IMR-90 (cell line): ENCODE measurements around the gene PHF14. TPM values are rescaled to one million over a fixed set of nuclear protein-coding genes. Genes with fewer than 3 reads are reported as not detected.

ENCODE experiments used
- ATAC-seq: fragments of 200-7000 bp; cut with Tn5 transposase; 2 replicates; pipeline ENCODE4 v1.9.1; 2020; ENCODE audit warnings: low read depth, mild to moderate bottlenecking, moderate library complexity
- BruUV-seq: library from RNA; stranded (reverse); fragments of 400-500 nt; replicated peaks from 2 replicates; lab custom pipeline; 2021; lab: Mats Ljungman, UMichigan
- CTCF ChIA-PET: fragments of 300-600 bp; formaldehyde crosslinking; extraction: SDS; loops from one replicate; lab custom pipeline; 2021; ENCODE audit warnings: antibody characterized with exemption; lab: Yijun Ruan, JAX
- POLR2A ChIA-PET: fragments of 300-600 bp; sonication (Branson Sonifier 250); formaldehyde crosslinking; loops from one replicate; lab custom pipeline; 2022; ENCODE audit warnings: antibody characterized with exemption; ENCODE audit not compliant: unreplicated experiment; lab: Charles Lee
- DNase-seq: peaks from one replicate; pipeline ENCODE4 v3.0.0; 2013
- H2AFZ ChIP-seq: replicated peaks from 2 replicates; pipeline ENCODE3; 2013; ENCODE audit warnings: low read length, mild to moderate bottlenecking; ENCODE audit not compliant: poor library complexity
- H2AK5ac ChIP-seq: 2 replicates; pipeline ENCODE4 v1.6.1; 2013; ENCODE audit warnings: low read depth, low read length, inconsistent platforms
- H2AK9ac ChIP-seq: replicated peaks from 2 replicates; pipeline ENCODE3; 2013; ENCODE audit warnings: mild to moderate bottlenecking, low read depth, low read length, moderate library complexity; ENCODE audit not compliant: poor library complexity
- H2BK120ac ChIP-seq: 2 replicates; pipeline ENCODE4 v1.6.1; 2013; ENCODE audit warnings: low read depth, low read length, inconsistent platforms
- H2BK15ac ChIP-seq: 3 replicates; pipeline ENCODE4 v1.6.1; 2013; ENCODE audit warnings: low read depth, low read length, inconsistent platforms
- H2BK20ac ChIP-seq: 2 replicates; pipeline ENCODE4 v1.6.1; 2013; ENCODE audit warnings: low read depth, mild to moderate bottlenecking, inconsistent platforms, low read length, moderate library complexity
- H2BK5ac ChIP-seq: 2 replicates; pipeline ENCODE4 v1.6.1; 2013; ENCODE audit warnings: mild to moderate bottlenecking, low read depth, low read length, inconsistent platforms; ENCODE audit not compliant: poor library complexity, severe bottlenecking
- H3K14ac ChIP-seq: replicated peaks from 2 replicates; pipeline ENCODE4 v1.6.1; 2013; ENCODE audit warnings: low read depth, low read length, inconsistent platforms
- H3K18ac ChIP-seq: 2 replicates; pipeline ENCODE4 v1.6.1; 2013; ENCODE audit warnings: low read depth, low read length, control low read depth
- H3K23ac ChIP-seq: 2 replicates; pipeline ENCODE4 v1.6.1; 2013; ENCODE audit warnings: low read depth, low read length, inconsistent platforms
- H3K27ac ChIP-seq: 2 replicates; pipeline ENCODE4 v1.5.1; 2013; ENCODE audit warnings: mild to moderate bottlenecking, control low read depth, low read length; ENCODE audit not compliant: insufficient read depth
- H3K27me3 ChIP-seq: 2 replicates; pipeline ENCODE4 v1.6.1; 2013; ENCODE audit warnings: low read length; ENCODE audit not compliant: control insufficient read depth, insufficient read depth
- H3K36me3 ChIP-seq: 2 replicates; pipeline ENCODE4 v1.6.1; 2013; ENCODE audit warnings: low read length, mixed read lengths; ENCODE audit not compliant: control insufficient read depth, insufficient read depth
- H3K4ac ChIP-seq: 2 replicates; pipeline ENCODE4 v1.6.1; 2013; ENCODE audit warnings: low read depth, low read length, inconsistent platforms
- H3K4me1 ChIP-seq: 2 replicates; pipeline ENCODE4 v1.6.1; 2013; ENCODE audit warnings: low read length, mixed read lengths; ENCODE audit not compliant: control insufficient read depth, insufficient read depth
- H3K4me2 ChIP-seq: 2 replicates; pipeline ENCODE4 v1.6.1; 2013; ENCODE audit warnings: low read depth, mild to moderate bottlenecking, control low read depth, low read length, moderate library complexity
- H3K4me3 ChIP-seq: 2 replicates; pipeline ENCODE4 v1.5.1; 2013; ENCODE audit warnings: low read depth, mild to moderate bottlenecking, control low read depth, low read length, moderate library complexity; ENCODE audit not compliant: insufficient read depth
- H3K56ac ChIP-seq: 2 replicates; pipeline ENCODE4 v1.6.1; 2013; ENCODE audit warnings: low read length, inconsistent platforms; ENCODE audit not compliant: insufficient read depth; ENCODE audit errors: extremely low read depth
- H3K79me1 ChIP-seq, 2 experiments: 2 replicates each; pipeline ENCODE4 v1.6.1; 2013; ENCODE audit warnings: low read length in 2 of 2, inconsistent platforms in 1 of 2, low read depth in 1 of 2
- H3K9ac ChIP-seq: 2 replicates; pipeline ENCODE4 v1.6.1; 2013; ENCODE audit warnings: low read depth, low read length, control low read depth
- H3K9me1 ChIP-seq: 2 replicates; pipeline ENCODE4 v1.6.1; 2013; ENCODE audit warnings: low read length, inconsistent platforms; ENCODE audit not compliant: insufficient read depth
- H3K9me3 ChIP-seq: 2 replicates; pipeline ENCODE4 v1.6.1; 2013; ENCODE audit warnings: low read length; ENCODE audit not compliant: control insufficient read depth, insufficient read depth
- H4K20me1 ChIP-seq: 2 replicates; pipeline ENCODE4 v1.6.1; 2013; ENCODE audit warnings: low read length, inconsistent platforms; ENCODE audit not compliant: insufficient read depth
- H4K5ac ChIP-seq: 2 replicates; pipeline ENCODE4 v1.6.1; 2013; ENCODE audit warnings: mild to moderate bottlenecking, low read depth, low read length, control low read depth
- H4K8ac ChIP-seq, 2 experiments: 2 replicates each; pipeline ENCODE4 v1.6.1; 2013; ENCODE audit warnings: low read depth in 2 of 2, low read length in 2 of 2, control low read depth in 1 of 2, inconsistent platforms in 1 of 2
- H4K91ac ChIP-seq: 2 replicates; pipeline ENCODE4 v1.6.1; 2013; ENCODE audit warnings: low read depth, low read length, inconsistent platforms; ENCODE audit not compliant: insufficient read depth
- BHLHE40 ChIP-seq: fragments of 150-350 bp; IDR thresholded peaks from 2 replicates; pipeline ENCODE4 v1.6.1; 2016; ENCODE audit warnings: mild to moderate bottlenecking, low read depth, low read length
- CEBPB ChIP-seq: IDR thresholded peaks from 2 replicates; pipeline ENCODE4 v1.6.1; 2012; ENCODE audit warnings: low read depth, low read length, improper control_type of control experiment
- CHD1 ChIP-seq: IDR thresholded peaks from 2 replicates; pipeline ENCODE4 v1.6.1; 2012; ENCODE audit warnings: low read depth, low read length, improper control_type of control experiment
- CTCF ChIP-seq: conservative IDR thresholded peaks from 2 replicates; pipeline ENCODE4 v1.5.1; 2012; ENCODE audit warnings: mild to moderate bottlenecking, low read depth, low read length, improper control_type of control experiment
- FOS ChIP-seq: fragments of 150-350 bp; IDR thresholded peaks from 2 replicates; pipeline ENCODE4 v1.6.1; 2016; ENCODE audit warnings: low read depth, low read length
- MAFK ChIP-seq: IDR thresholded peaks from 2 replicates; pipeline ENCODE4 v1.6.1; 2012; ENCODE audit warnings: low read depth, low read length, improper control_type of control experiment
- MAZ ChIP-seq: IDR thresholded peaks from 2 replicates; pipeline ENCODE4 v1.6.1; 2012; ENCODE audit warnings: low read depth, mild to moderate bottlenecking, low read length, improper control_type of control experiment, moderate library complexity, borderline replicate concordance
- MXI1 ChIP-seq: IDR thresholded peaks from 2 replicates; pipeline ENCODE4 v1.6.1; 2012; ENCODE audit warnings: low read depth, mild to moderate bottlenecking, low read length, moderate library complexity, borderline replicate concordance
- NFE2L2 ChIP-seq: fragments of 150-350 bp; IDR thresholded peaks from 2 replicates; pipeline ENCODE4 v1.6.1; 2016; ENCODE audit warnings: low read depth, mild to moderate bottlenecking, low read length
- POLR2A ChIP-seq: IDR thresholded peaks from 2 replicates; pipeline ENCODE4 v1.6.1; 2012; ENCODE audit warnings: mild to moderate bottlenecking, low read depth, low read length
- RCOR1 ChIP-seq: IDR thresholded peaks from 2 replicates; pipeline ENCODE4 v1.6.1; 2012; ENCODE audit warnings: mild to moderate bottlenecking, low read length, improper control_type of control experiment; ENCODE audit not compliant: insufficient replicate concordance
- RFX5 ChIP-seq: IDR thresholded peaks from 2 replicates; pipeline ENCODE4 v1.8.0; 2012; ENCODE audit warnings: low read depth, mild to moderate bottlenecking, low read length, moderate library complexity
- SMC3 ChIP-seq: fragments of 150-350 bp; IDR thresholded peaks from 2 replicates; pipeline ENCODE4 v1.6.1; 2016; ENCODE audit warnings: low read depth, mild to moderate bottlenecking, antibody characterized with exemption, low read length, moderate library complexity
- USF2 ChIP-seq: fragments of 150-350 bp; IDR thresholded peaks from 2 replicates; pipeline ENCODE4 v1.6.1; 2017; ENCODE audit warnings: mild to moderate bottlenecking, antibody characterized with exemption, low read length, low read depth
- WGBS, 2 experiments: methylation state at CpG; one replicate each; pipeline versions ENCODE4 v1.1.5 to v1.1.7; 2013; ENCODE audit warnings: missing lambda C conversion rate in 2 of 2; ENCODE audit not compliant: insufficient read length in 1 of 2; ENCODE audit errors: extremely low coverage in 2 of 2; 5-methylcytosine and 5-hydroxymethylcytosine counted together
- dilution Hi-C: fragments of 300-500 bp; cut with HindIII; formaldehyde crosslinking; loops from one replicate; pipeline ENCODE4 v1.14.3; 2018; ENCODE audit warnings: low sequenced_read_pairs; ENCODE audit not compliant: unreplicated experiment
- in situ Hi-C: fragments of 300-500 bp; cut with MboI; formaldehyde crosslinking; loops from 3 replicates; pipeline ENCODE4 v1.14.3; 2019; ENCODE audit warnings: low sequenced_read_pairs, inconsistent platforms, mixed read lengths
- intact Hi-C: fragments of 100-400 bp; cut with micrococcal nuclease; formaldehyde crosslinking; loops from 2 replicates; pipeline ENCODE4 v1.10.0; 2022
- polyA plus RNA-seq, 3 experiments: library from polyadenylated mRNA; depleted of rRNA; stranded (reverse); fragments of >200 nt; gene quantifications; 2 replicates each; pipeline ENCODE4 v1.2.3, GENCODE V29; 2012; ENCODE audit warnings: low replicate concordance in 1 of 3
- total RNA-seq: library from RNA; depleted of rRNA; stranded (reverse); fragments of >200 nt; gene quantifications from 2 replicates; pipeline ENCODE4 v1.2.3, GENCODE V29; 2012

PHF14 gene
- total and polyA plus RNA-seq, 2 of the 4 experiments (the other 2 are of a cell fraction): 8.7 to 17.2 TPM

- Histone ChIP-seq H2AK5ac (no peak overlapping the region), H3K56ac (no peak overlapping the region), H2AFZ (no peak overlapping the region), H3K4me1 (no peaks in the 10 kb centered on the region), H3K23ac (no peak overlapping the region), H3K36me3 (no peaks in the 10 kb centered on the region), H3K9me1 (no peaks in the 10 kb centered on the region), H3K27ac (no peak overlapping the region), H3K4ac (no peak overlapping the region), H3K27me3 (no peaks in the 10 kb centered on the region), H2BK5ac (no peak overlapping the region), H3K18ac (no peak overlapping the region), H4K91ac (no peak overlapping the region), H2AK9ac (no peak overlapping the region), H3K9me3 (no peaks in the 10 kb centered on the region), H2BK15ac (no peak overlapping the region), H3K14ac (no peak overlapping the region), H3K4me2 (no peak overlapping the region), H4K8ac (no peak overlapping the region), H2BK20ac (no peak overlapping the region), H2BK120ac (no peak overlapping the region), H3K4me3 (no peak overlapping the region), H4K20me1 (no peaks in the 10 kb centered on the region), H3K9ac (no peak overlapping the region), H4K5ac (no peak overlapping the region), H3K79me1 (no peaks in the 10 kb centered on the region)
- ChIA-PET CTCF (no interaction called here), POLR2A (no interaction called here)
- dilution Hi-C loops (no loop called here), in situ Hi-C loops (no loop called here), intact Hi-C loops (no loop called here)
- TF ChIP-seq BHLHE40 (no peak), RCOR1 (no peak), POLR2A (no peak), CTCF (no peak), SMC3 (no peak), USF2 (no peak), MAFK (no peak), CHD1 (no peak), MXI1 (no peak), RFX5 (no peak), FOS (no peak), NFE2L2 (no peak), MAZ (no peak), CEBPB (no peak)
- no TSS peak for BruUV-seq
- WGBS, 2 experiments: no CpG with 5 or more reads among the region's 5 CpGs
- ATAC-seq (no peak), DNase-seq (no peak)
Observed at GRCh38 chr7:11171569-11172192, 198.0 kb downstream of the PHF14 start.
